HG03097 (cell line): ENCODE measurements around the gene SYT15.

ENCODE experiments used
- ATAC-seq: cut with Tn5 transposase; IDR thresholded peaks from one replicate; pipeline ENCODE4 v1.9.1; 2021; ENCODE audit not compliant: unreplicated experiment, low FRiP score

Gene SYT15

GRCh38 chr10:46544989-46545791 lies 33.7 kb upstream of the SYT15 start:
- no peak for ATAC-seq

- no peak for ATAC-seq
Measured at GRCh38 chr10:46545861-46546590, 32.9 kb upstream of the SYT15 start.

- ATAC-seq = no peak
Measured at GRCh38 chr10:46546591-46547540, 32.1 kb upstream of the SYT15 start.

GRCh38 chr10:46547541-46548497 lies 31.1 kb upstream of the SYT15 start:
- no peak for ATAC-seq

- no peak for ATAC-seq
Measured at GRCh38 chr10:46548498-46549090, 30.3 kb upstream of the SYT15 start.

- no peak for ATAC-seq
Measured at GRCh38 chr10:46549171-46550075, 29.5 kb upstream of the SYT15 start.

GRCh38 chr10:46550076-46550790 lies 28.7 kb upstream of the SYT15 start:
- no peak for ATAC-seq

GRCh38 chr10:46550795-46551700 lies 27.9 kb upstream of the SYT15 start:
- no peak for ATAC-seq

GRCh38 chr10:46551701-46552525 lies 27.0 kb upstream of the SYT15 start:
- ATAC-seq = no peak

- no peak for ATAC-seq
Measured at GRCh38 chr10:46552526-46553237, 26.2 kb upstream of the SYT15 start.

GRCh38 chr10:46553238-46554049 lies 25.5 kb upstream of the SYT15 start:
- no peak for ATAC-seq

- ATAC-seq = no peak
Measured at GRCh38 chr10:46554166-46554781, 24.7 kb upstream of the SYT15 start.

- no peak for ATAC-seq
Measured at GRCh38 chr10:46555366-46555712, 23.6 kb upstream of the SYT15 start.
